ENCODE results near the gene IRS2. TPM values are rescaled to one million over a fixed set of nuclear protein-coding genes. Genes with fewer than 3 reads are reported as not detected.

Gene IRS2
- total and polyA plus RNA-seq, 4 donors = 4.0 to 9.1 (median 6.7) TPM

- TF ChIP-seq, protein P1, sequence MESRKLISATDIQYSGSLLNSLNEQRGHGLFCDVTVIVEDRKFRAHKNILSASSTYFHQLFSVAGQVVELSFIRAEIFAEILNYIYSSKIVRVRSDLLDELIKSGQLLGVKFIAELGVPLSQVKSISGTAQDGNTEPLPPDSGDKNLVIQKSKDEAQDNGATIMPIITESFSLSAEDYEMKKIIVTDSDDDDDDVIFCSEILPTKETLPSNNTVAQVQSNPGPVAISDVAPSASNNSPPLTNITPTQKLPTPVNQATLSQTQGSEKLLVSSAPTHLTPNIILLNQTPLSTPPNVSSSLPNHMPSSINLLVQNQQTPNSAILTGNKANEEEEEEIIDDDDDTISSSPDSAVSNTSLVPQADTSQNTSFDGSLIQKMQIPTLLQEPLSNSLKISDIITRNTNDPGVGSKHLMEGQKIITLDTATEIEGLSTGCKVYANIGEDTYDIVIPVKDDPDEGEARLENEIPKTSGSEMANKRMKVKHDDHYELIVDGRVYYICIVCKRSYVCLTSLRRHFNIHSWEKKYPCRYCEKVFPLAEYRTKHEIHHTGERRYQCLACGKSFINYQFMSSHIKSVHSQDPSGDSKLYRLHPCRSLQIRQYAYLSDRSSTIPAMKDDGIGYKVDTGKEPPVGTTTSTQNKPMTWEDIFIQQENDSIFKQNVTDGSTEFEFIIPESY (IDR thresholded peaks at IDR 0.05) = no peak
These were observed 80.2 kb downstream of the IRS2 start (continued) for GRCh38 chr13:109706015-109706715.

DNA sequence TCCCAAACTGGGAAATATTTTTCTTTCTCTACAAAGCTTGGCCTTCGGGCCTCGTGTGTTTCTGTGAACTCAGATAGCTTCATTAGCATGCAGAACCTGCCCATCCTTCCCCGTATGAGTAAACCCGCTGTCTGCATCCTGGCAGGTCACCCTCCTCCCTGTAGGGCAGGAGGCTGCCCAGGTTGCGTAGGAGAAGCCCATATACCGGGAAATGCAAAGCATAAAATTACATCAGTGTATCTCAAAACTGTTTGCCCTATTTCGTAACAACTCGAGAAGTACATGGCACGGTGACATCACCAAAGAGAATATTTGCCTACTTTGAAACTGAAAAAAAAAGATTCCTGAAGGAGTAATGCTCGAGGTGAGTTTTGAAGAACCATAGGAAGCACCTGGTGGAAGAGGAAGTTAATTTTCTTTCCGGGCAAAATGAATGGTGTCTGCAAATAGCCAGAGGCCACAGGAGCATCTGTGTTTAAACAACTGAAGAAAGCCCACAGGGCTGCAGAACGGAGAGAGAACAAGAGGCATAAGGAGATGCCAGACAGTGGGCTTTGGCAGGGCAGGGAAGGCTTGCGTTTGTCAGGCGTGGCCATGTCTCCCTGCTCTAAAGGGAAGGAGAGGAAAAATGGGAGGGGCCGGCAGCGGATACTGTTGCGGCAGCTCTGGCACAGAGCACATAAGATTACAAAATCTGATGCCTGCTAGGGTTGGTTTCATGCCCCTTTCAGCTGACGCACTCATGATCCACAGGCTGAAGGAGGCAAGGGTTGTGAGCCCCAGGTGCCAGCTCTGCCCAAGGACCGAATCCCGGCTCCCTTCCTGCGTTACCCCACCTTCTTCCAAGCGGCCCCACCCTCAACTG is 81.4 kb downstream of the IRS2 start:
- Histone ChIP-seq H3K9me3 (ENCODE audit: control insufficient read depth in 4 of 4, low read length in 3 of 4) (no peaks in the 10 kb centered on the region), H3K36me3 (ENCODE audit: control insufficient read depth in 4 of 4, insufficient read depth in 3 of 4, low read depth in 1 of 4, low read length in 3 of 4) (no peaks in the 10 kb centered on the region), H3K27ac (ENCODE audit: low read depth in 1 of 2, low read length in 2 of 2) (peak overlapping the region; percentile 91 to 93), H3K27me3 (ENCODE audit: control insufficient read depth in 4 of 4, insufficient read depth in 4 of 4, low read length in 3 of 4) (no peaks in the 10 kb centered on the region), H3K4me3 (ENCODE audit: low read depth in 1 of 3, low read length in 3 of 3) (peak overlapping the region in 1 of 3 donors; percentile 34), H3K9ac (ENCODE audit: low read depth in 1 of 2, low read length in 2 of 2) (peak overlapping the region in 1 of 2 donors; percentile 82), H3K4me1 (ENCODE audit: control insufficient read depth in 4 of 4, insufficient read depth in 4 of 4, low read length in 3 of 4) (peaks cover 0 to 7% (median 6%) of the 10 kb centered on the region in 4 donors)
- TF ChIP-seq, protein P2, sequence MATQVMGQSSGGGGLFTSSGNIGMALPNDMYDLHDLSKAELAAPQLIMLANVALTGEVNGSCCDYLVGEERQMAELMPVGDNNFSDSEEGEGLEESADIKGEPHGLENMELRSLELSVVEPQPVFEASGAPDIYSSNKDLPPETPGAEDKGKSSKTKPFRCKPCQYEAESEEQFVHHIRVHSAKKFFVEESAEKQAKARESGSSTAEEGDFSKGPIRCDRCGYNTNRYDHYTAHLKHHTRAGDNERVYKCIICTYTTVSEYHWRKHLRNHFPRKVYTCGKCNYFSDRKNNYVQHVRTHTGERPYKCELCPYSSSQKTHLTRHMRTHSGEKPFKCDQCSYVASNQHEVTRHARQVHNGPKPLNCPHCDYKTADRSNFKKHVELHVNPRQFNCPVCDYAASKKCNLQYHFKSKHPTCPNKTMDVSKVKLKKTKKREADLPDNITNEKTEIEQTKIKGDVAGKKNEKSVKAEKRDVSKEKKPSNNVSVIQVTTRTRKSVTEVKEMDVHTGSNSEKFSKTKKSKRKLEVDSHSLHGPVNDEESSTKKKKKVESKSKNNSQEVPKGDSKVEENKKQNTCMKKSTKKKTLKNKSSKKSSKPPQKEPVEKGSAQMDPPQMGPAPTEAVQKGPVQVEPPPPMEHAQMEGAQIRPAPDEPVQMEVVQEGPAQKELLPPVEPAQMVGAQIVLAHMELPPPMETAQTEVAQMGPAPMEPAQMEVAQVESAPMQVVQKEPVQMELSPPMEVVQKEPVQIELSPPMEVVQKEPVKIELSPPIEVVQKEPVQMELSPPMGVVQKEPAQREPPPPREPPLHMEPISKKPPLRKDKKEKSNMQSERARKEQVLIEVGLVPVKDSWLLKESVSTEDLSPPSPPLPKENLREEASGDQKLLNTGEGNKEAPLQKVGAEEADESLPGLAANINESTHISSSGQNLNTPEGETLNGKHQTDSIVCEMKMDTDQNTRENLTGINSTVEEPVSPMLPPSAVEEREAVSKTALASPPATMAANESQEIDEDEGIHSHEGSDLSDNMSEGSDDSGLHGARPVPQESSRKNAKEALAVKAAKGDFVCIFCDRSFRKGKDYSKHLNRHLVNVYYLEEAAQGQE (IDR thresholded peaks at IDR 0.05) = peak; percentile 54
- TF ChIP-seq FOXA2 (IDR thresholded peaks at IDR 0.05) (peak; percentile 33), EGR1 (IDR thresholded peaks at IDR 0.05; ENCODE audit: low read depth in 2 of 2) (peak in 1 of 2 donors; percentile 76), HNF4A (conservative IDR thresholded peaks at IDR 0.05) (peak; percentile 78 to 80), RAD21 (IDR thresholded peaks at IDR 0.05) (peak; percentile 55 to 69), FOXA1 (IDR thresholded peaks at IDR 0.05) (no peak), HNF4G (IDR thresholded peaks at IDR 0.05) (peak; percentile 29), NR2F2 (IDR thresholded peaks at IDR 0.05) (peak; percentile 44), YY1 (IDR thresholded peaks at IDR 0.05) (peak; percentile 90), RXRA (IDR thresholded peaks at IDR 0.05) (peak; percentile 92 to 93), ATF3 (IDR thresholded peaks at IDR 0.05) (peak; percentile 86), MAX (IDR thresholded peaks at IDR 0.05) (peak; percentile 73), JUND (IDR thresholded peaks at IDR 0.05) (peak; percentile 77 to 91), SP1 (IDR thresholded peaks at IDR 0.05) (peak; percentile 83), TAF1 (conservative IDR thresholded peaks at IDR 0.05) (peak; percentile 62), GABPA (IDR thresholded peaks at IDR 0.05 in 1 of 2, conservative IDR thresholded peaks at IDR 0.05 in 1 of 2) (peak; percentile 11 to 29)
- TF ChIP-seq, protein P1 (IDR thresholded peaks at IDR 0.05) = peak; percentile 42
- TF ChIP-seq, protein P3, sequence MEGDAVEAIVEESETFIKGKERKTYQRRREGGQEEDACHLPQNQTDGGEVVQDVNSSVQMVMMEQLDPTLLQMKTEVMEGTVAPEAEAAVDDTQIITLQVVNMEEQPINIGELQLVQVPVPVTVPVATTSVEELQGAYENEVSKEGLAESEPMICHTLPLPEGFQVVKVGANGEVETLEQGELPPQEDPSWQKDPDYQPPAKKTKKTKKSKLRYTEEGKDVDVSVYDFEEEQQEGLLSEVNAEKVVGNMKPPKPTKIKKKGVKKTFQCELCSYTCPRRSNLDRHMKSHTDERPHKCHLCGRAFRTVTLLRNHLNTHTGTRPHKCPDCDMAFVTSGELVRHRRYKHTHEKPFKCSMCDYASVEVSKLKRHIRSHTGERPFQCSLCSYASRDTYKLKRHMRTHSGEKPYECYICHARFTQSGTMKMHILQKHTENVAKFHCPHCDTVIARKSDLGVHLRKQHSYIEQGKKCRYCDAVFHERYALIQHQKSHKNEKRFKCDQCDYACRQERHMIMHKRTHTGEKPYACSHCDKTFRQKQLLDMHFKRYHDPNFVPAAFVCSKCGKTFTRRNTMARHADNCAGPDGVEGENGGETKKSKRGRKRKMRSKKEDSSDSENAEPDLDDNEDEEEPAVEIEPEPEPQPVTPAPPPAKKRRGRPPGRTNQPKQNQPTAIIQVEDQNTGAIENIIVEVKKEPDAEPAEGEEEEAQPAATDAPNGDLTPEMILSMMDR (IDR thresholded peaks at IDR 0.05; ENCODE audit: low read depth, low read length, missing input control) = no peak
- no peak for DNase-seq (ENCODE audit: low spot score)
- WGBS = 22% methylated on average over 22 of the region's 22 CpGs
